Islet precursor cell (in vitro differentiated cells): ENCODE data around the gene KCNK7.

ENCODE experiments used
- DNase-seq: peaks from one replicate; pipeline ENCODE4 v3.0.0-alpha.2; 2018

The KCNK7 gene

DNA sequence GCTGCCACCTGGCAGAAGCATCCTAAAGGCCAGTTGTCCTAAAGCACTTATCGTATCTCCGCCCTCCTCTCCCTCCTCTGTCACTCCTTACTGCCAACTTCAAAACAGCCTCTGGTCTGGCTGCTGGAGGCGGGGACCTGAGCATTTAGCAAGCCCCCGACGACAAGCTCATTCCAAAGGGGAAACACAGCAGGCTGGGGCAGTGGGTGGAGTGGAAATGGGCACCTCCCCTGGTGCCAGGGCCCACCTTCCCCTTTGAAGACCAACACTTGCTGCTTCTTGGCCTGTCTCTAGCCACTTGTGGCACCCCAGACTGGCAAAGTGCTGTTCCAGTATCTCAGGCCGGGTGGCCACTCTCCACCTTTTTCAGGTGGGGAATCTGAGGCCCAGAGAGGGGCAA lies 14.8 kb upstream of the KCNK7 start:
- DNase-seq, result no peak

DNA sequence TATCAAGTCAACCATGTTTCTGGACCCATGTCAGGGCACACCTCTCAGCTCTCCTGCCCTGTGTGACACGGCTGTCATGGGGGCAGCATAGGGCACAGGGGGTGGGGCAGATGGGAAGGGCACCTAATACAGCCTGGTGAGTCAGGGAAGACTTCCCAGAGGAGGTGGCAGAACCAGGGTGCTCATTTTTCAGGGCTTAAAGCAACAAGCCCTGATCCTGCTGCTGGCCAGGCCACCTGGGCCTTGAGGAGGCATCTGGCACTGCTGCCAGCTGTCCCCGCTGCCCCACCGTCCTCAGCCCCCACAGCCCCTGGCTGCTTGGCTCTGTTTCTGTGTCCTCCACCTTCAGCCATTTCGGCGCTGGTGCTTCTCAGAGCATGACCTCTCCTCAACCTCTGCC lies 14.1 kb upstream of the KCNK7 start:
- DNase-seq, result no peak

DNA sequence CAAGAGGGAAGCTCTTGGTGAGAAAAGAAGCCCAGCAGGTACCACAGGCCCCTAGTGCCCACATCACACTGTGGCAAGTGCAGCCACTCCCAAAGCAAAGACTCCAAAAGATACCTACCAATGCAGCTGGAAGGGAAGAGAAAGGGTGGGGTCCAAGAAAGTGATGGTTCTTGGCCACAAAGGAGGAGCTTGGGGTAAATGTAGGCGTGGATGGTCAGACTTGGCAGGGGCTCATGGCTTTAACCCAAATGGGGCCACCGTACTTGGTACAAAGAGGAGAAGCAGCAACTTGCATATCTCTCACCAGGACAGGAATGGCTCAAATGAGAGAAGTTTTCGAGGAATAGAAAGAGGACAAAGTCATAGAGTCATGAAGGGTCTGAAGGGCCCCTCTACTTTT lies 13.6 kb upstream of the KCNK7 start:
- DNase-seq, result no peak

DNA sequence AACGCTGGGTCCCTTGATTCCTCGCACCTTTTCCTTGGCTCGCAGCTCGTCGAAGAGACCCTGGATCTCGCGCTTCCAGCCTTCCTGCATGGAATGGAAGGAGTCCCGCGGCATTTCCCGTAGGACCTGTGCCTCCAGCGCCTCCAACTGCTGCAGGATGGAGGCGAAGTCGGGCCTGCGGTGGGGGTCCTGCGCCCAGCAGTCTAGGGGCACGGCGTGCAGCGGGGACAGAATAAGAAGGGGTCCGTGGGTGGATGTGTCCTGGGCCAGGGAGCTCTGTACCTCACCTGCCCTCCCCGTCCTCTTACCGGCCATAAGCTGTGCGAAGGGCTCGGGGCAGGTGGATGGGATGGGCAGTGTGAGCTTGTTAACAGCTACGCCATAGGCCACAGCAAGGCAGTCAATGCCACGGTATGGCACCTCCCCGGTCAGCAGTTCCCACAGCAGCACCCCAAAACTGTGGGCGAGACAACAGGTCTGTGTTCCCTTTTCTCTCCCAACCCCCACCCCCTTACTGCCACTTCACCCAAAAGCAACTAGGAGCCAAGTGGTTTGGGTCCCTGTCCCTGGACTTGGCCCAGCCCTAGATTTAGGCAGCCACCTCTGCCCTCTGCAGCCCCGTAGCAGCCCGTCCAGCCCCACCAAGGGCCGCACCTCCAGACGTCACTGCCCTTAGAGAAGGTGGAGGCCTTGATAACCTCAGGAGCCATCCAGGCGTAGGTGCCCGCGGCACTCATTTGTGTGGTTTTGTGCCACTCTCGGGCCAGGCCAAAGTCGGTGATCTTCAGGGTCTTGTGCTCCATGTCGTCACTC lies 12.2 kb upstream of the KCNK7 start:
- no peak for DNase-seq

DNA sequence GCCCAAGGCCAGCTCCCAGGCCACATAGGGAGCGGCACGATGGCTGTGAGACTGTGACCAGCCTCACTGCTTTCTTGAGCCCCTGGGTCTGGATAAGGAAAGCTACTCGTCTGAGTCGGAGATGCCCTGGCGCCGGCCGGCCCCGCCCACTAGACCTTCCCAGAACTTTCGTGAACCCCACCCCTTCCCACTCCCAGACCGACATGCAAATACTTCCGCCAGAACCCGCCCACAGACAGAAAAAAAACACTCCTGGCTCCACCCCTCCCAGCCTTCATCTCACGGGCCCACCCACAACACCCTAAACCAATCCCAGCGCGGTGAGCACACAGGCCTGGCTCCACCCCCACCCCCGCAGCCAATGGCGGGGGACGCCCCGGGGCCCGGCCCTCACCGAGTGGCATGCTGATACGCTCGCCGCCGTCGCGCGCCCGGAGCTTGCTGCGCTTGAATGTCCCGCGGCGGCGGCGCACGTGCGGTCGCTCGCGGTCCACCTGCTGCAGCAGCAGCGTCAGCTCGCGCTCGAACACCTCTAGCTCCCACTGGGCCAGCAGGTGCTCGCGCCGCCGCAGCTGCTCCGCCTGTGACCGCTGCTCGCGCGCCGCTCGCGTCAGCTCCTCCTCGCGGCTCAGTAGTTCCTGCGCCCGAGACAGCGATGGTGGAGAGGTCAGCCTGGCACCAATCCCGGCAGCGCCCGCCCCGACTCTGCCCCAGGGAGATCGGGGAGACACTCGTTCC lies 11.4 kb upstream of the KCNK7 start:
- DNase-seq, result peak; percentile 99

DNA sequence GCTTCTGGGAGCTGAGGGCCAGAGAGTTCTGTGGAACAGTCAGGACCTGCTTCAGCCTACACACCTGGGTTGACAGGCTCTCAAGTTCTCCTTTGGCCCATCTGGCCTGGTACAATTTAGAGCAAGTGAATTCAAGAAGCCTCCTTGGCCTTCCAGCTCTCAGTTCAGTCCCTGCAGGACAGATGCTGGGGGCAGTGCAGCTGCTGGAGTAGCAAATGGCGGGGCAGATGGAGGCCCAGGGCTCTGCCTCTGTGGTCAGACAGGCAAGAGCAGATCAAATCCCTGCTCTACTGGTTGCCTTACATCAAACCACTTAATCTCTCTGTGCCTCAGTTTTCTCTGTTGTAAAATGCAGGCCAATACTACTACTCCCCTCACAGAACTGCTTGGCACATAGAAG lies 8.7 kb upstream of the KCNK7 start:
- DNase-seq, result no peak

DNA sequence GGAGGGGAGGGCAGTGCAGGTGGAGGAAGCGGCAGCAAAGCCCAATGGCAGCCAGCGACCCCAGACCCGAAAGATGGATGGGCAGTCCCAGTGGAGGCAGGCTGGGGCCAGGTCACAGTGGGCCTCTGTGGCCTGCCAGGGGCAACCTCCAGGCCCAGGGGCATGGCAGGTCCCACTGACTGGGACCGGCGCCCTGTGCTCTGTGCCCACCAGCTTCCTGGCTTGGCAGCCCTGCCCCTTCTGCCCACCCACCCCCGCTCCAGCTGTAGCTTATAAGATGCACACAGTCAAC lies 4.3 kb upstream of the KCNK7 start:
- no peak for DNase-seq

DNA sequence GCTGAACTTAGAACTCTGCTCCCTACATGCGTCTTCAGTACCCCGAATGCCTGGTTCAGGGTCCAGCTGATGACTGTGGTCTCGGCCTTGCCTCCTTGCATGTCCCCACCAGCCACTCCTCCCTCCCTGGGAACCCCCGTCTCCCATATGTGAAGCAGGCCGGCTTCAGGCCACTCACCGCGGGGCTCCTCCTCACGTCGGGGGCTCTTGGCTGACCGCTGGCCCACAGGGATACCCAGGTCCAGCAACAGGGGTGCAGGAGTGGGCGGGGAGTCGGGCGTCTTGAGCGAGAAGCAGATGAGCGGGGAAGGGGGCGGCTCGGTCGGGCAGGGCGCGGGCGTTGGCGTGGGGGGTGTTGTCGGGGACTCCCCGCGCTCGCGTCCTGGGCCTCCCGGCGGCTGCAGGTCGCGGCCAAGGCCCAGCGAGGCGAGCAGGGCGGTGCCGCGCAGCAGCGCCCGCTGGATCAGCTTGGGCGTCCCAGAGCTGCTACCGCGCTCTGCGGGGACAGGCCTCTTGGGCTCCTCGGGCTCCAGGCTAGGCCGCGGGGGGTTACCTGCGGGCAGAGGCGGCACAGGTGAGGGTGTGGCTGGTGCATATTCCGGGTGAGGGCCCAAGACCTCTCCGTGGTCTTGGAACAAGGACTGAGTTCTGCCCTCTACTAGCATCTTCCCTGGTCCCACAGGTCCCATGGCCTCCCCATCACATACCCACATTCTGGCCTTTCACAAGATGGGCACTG lies 3.8 kb upstream of the KCNK7 start:
- DNase-seq, result no peak

DNA sequence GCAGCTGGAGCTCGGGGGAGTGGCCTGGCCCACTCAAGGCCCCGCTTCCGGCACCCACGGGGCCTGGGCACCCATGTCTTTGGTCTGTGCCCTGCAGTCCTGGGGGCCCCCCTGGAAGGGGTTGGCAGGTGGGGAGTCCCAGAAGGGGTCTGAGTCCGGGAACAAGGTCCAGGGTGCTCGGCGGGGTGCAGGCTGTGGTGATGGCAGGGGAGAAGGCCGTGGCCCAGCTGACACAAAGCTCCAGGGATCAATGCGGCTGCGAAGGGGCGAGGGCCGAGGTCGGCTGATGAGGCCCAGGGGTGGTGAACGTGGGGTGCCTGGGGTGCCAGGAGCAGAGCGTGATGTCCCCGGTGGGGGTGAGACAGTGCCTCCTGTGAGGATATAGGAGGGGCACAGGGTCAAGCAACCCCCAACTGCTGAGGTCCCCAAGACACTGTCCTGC lies 2.7 kb upstream of the KCNK7 start:
- DNase-seq, result no peak

DNA sequence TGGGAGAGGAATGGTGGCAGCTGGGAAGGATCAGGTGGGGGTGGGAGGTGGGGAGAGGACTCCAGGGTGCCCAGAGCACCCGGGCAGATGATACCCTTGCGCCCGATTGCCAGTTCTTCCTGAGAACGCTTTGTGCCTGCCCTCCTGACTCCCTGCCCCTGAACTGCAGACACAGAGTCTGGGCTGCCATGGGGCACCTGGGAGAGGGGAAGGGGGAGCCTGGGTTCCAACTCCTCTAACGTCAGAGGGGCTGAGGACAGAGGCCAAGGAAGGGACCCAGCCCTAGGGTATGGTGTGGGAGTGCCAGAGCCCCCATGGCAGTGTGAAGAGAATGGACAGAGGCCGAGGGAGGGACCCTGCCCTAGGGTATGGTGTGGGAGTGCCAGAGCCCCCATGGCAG lies 920 bp upstream of the KCNK7 start:
- DNase-seq, result no peak

DNA sequence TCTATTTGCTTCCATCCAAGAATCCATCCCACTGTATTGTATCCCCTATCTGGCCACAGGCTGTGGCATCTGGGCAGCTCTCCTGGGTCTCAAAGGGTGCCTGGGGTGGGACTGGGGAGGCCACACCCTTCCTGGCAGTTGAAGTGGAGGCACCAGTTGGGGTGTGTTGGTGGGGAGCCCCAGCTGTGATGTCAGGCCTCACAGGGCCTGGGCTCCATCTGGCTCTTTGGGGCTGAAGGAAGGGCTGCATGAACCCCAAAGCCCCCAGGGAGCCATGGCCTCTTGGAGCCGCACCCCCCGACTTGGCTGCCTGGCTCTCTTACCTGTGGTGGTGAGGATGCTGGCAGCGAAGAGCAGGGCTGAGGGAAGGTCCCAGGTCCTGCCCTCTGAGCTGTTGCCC lies 469 bp downstream of the KCNK7 start:
- no peak for DNase-seq

DNA sequence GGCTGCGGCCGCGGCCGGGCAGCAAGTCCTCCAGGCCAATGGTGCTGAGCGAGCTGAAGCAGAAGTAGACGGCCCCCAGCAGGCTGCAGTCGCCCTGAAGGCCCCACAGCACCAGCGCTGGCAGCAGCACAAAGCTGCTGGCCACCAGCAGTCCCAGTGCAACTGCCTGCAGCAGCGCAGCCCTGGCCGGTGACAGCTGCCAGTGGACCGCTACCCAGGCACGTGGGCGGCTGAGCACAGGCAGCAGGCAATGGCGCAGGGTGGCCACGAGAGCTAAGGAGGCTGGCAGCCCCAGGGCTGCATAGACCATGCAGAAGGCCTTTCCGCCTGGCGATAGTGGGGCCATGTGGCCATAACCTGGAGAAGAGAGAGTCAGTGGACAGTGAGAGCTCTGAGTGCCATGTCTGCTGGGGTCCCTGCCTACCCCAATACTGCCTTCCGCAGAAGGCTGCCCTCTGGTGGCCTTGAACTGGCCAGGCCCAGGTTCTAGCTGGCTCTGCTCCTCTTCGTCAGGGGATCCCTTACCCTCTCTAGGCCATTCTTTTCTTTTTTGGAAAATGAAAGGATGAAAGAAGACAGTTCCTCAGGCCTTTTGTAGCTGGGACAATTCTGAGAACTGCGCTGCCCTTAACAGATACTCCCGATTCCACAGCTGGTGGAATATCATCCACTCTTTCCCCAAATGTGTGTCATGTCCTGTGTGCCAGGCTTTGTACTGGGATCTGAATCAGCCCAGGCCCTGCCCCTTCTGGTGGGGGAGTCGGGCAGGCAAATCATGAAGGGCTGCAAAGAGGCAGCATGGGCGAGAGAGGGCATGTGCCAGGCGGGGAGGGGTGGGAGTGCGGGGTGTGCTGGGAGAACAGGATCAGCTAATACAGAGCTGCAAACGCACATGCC lies 1.8 kb downstream of the KCNK7 start:
- peak; percentile 73 for DNase-seq

DNA sequence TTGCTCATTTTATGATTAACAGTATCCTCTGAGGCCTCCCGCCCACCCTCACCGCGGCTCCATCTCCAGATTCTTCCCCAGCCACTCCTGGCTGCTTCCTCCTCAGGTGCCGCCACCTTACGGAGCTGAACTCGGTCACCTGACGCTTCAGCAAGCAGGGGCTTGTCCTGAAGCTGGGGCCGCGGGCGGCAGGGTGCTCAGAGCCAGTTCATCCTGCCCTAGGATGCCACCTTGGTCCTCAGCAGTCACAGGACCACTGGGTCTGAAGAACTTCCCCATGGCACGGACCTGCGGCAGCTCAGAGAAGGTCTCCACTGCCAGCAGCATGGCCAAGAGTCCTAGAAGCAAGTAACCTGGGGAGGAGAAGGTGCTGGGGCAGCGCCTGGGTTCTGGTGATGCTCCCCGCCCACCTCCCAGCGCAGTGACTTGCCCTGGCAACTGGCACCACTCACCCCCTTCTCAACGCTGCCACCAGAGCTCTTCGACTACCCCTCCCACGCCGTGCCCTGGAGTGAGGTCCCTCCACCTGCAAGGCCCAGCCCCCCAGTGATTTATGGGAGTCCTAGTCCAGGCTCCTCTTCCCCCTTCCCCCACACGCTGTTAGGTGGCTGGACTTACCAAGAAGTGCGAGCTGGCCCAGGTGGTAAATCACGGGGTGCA lies 2.6 kb downstream of the KCNK7 start:
- DNase-seq, result no peak

DNA sequence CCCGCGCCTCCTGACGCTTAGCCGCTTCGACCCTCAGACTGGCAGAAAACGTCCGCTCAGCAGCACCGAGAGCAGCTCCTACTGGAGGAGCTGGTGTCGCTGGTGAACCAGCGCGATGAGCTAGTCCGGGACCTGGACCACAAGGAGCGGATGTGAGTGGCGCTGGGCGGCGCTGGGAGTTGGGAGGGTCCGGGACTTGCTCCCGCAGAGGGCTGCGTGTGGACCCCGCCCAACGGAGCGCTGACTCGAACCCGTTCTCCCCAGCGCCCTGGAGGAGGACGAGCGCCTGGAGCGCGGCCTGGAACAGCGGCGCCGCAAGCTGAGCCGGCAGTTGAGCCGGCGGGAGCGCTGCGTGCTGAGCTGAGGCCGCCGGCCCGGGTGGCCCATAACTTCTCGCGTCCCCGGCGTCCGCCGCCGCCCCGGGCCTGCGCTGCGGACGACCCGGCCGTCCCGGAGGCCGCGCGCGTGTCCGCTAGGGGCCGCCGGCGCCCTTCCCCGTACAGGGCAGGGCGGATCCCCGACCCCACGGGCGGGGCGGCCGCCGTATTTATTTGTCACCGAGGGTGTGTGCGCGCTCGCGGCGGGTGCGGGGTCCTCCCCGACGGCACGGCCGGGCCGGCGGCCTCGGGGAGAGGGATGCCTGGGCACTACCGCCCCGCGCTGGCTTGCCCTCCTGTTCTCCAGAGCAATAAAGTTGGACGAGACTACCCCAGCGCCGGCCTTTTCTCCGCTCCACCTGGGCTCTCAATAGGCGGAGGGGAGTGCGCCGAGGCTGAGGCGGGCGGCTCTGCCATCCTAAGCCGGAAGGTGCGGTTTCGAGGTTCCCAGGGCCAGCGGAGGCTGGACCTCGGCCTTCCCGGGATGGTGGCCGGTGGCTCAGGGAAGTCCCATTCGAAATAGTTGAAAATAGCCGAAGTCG lies 3.4 kb downstream of the KCNK7 start:
- DNase-seq, result peak; percentile 95

DNA sequence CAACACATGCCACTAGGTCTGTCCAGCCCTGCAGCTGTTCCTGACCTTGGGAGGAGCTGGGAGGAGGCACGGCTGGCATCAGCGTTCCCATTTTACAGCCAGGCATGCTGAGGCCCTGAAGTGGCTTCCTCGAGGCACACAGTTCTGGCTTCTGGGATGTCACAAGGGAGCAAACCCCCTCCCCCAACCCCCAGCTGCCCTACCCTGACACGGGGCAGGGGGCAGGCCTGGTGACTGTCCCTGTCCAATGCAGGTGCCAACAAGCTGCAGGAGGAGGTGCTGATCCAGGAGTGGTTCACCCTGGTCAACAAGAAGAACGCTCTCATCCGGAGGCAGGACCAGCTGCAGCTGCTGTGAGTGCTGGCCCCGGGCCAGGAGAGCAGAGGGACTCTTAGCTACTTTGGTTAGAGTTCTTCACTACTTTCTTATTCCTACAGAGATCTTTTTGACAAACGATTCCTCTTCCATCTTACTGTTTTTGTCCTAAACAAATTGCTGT lies 5.3 kb downstream of the KCNK7 start:
- no peak for DNase-seq

DNA sequence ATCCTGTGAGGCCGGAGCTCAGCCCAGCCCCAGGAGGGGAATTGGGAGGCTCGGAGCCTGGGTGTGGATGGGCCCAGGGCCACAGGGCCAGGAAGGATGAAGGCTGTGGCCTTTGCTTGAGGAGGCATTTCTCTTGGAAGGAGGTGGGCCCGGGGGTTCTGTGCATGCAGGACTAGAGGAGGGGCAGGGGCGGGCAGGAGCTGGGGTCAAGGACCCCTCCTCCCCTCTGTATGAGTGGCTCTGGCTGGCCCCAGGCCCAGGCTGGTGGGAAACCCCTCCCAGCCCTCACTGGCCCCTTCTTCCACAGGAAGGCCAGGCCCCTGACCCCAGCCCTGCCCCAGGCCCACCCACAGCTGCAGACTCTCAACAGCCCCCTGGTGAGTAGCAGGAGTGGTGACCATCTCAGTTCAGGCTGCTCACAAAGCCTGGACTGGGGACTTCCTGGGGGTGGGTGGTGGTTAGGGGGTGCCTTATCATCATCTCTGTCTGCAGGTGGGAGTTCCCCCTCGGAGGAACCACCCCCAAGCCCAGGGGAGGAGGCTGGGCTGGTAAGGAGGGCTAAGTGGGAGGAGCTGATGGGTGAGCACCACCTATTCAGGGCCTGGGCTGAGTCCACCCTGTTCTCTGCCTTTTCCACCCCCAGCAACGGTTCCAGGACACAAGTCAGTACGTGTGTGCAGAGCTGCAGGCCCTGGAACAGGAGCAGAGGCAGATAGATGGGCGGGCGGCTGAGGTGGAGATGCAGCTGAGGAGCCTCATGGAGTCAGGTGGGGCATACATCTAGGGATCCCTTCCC lies 6.0 kb downstream of the KCNK7 start:
- no peak for DNase-seq

DNA sequence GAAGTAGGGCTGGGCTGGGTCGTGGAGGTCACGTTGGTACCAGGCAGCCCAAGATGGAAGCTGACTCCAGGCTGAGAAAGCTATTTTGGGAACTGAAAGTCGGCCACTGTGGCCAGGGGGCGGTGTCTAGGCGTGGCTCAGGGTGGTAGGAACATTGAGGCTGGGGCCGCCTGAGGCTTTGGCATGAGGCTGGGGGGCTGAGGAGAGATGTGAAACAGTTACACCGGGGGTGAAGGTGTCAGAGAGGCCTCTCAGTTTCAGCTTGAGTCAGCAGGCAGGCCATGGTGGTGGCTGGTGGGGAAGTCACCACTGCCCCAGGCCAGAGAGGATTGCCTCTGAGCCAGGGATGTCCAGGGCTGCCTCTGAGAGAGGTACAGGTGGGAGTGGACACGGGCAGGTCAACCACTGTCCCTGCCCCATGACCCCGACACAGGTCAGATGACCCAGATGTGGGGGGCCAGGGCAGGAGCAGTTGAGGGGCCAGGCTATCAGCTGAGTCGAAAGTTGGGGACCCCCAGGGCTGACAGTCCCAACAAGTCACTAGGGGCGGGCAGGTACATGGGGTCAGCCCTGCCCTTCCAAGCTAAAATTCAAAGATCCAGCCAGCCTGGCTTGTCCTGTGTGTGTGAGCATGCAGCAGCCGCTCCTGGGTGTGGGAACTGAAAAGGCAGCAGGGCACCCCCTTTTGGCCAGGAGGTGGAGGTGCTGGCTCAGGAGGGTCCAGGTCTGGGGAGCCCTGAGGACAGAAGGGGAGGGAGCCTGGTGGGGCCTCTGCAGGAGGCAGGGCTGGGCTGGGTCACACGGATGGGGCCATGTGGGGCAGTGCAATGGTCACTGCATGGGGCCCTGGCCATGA lies 7.2 kb downstream of the KCNK7 start:
- peak; percentile 75 for DNase-seq

DNA sequence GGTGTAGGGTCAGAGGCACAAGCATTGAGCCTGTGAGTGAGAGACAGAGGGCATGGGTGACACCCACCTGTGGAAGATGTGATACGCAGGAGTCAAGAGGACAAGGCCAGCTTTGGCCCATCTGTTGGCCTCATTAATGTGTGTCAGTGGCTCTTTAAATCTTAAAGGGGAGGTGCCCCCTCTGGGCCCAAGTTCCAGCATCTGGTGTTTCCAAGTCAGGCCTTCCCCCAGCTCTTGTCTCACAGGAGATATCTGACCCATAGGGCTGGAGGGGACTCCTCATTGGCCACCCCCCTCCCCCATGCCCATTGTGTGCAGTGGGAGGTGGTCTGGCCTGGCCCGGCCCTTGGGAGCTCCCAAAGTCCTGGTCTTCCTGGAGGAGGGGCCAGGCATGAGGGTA lies 8.9 kb downstream of the KCNK7 start:
- no peak for DNase-seq

DNA sequence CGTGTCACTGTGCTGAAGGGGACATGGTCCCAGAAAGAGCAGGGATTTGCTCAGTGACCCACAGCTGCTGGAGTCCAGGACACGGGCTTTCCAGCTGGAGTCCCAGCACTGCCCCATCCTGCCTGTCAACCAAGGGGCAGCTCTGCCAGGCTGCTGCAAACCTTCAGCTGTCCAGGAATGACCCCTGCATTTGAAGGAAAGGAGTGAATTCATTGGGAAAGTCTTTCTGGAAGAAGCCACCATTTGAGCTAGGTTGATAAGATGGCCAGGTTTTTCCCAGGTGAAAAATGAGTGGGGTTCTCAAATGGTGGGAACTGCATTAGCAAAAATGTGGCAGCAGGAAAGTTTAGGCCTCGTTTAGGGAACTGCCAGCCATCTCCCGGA lies 9.4 kb downstream of the KCNK7 start:
- DNase-seq, result no peak
